Left ventricle myocardium inferior (tissue), 1 donor: Measurements from ENCODE around the gene ARHGAP25. TPM values are rescaled to one million over a fixed set of nuclear protein-coding genes. Genes with fewer than 3 reads are reported as not detected.

Experiments
- DNase-seq: peaks from one replicate; pipeline ENCODE4 v3.0.0-alpha.2; 2020
- H3K27ac ChIP-seq: fragments of 200-600 bp; replicated peaks from 2 replicates; pipeline ENCODE4 v1.8.0; 2021
- H3K27me3 ChIP-seq: fragments of 200-600 bp; 2 replicates; pipeline ENCODE4 v1.8.0; 2021; ENCODE audit warnings: low read depth
- H3K36me3 ChIP-seq: fragments of 200-600 bp; 2 replicates; pipeline ENCODE4 v1.8.0; 2021
- H3K4me1 ChIP-seq: fragments of 200-600 bp; 2 replicates; pipeline ENCODE4 v1.8.0; 2021
- H3K4me3 ChIP-seq: fragments of 200-600 bp; 2 replicates; pipeline ENCODE4 v1.8.0; 2021; ENCODE audit warnings: mild to moderate bottlenecking, moderate library complexity
- H3K9me3 ChIP-seq: fragments of 200-600 bp; replicated peaks from 2 replicates; pipeline ENCODE4 v1.8.0; 2021
- CTCF ChIP-seq: fragments of 200-600 bp; IDR thresholded peaks from 2 replicates; pipeline ENCODE4 v1.8.0; 2021; ENCODE audit warnings: antibody characterized with exemption, mild to moderate bottlenecking, borderline replicate concordance
- intact Hi-C: fragments of 100-400 bp; cut with micrococcal nuclease; formaldehyde crosslinking; loops from one replicate; pipeline ENCODE4 v1.11.0; 2022
- total RNA-seq: library from RNA; stranded (reverse); fragmentation: NEBNext Ultra II Directional; extraction: Animal tissue kit (Norgen Biotek cat#: 25700); gene quantifications from one replicate; pipeline ENCODE4 v1.2.1, GENCODE V29; 2021
- donor health status: DM: no; HTN: yes; CAD: no; lungs with severe emphysema.

The ARHGAP25 gene
- total RNA-seq, 1 donor from 2014 or later = 5.3 TPM

GRCh38 chr2:68861330-68861729 is 126.7 kb downstream of the ARHGAP25 start:
- intact Hi-C loops = no loop called here
- H3K27me3 ChIP-seq = peaks cover 97% of the 10 kb centered on the region
- no peak overlapping the region for H3K4me3 ChIP-seq
- no peaks in the 10 kb centered on the region for H3K36me3 ChIP-seq
- no peak for DNase-seq
- no peak overlapping the region for H3K27ac ChIP-seq
- no peak for TF ChIP-seq CTCF
- no peaks in the 10 kb centered on the region for H3K9me3 ChIP-seq
- H3K4me1 ChIP-seq = peaks cover 3% of the 10 kb centered on the region

- Histone ChIP-seq H3K27ac (no peak overlapping the region), H3K36me3 (no peaks in the 10 kb centered on the region), H3K4me3 (no peak overlapping the region), H3K9me3 (no peaks in the 10 kb centered on the region), H3K4me1 (peaks cover 3% of the 10 kb centered on the region), H3K27me3 (peaks cover 97% of the 10 kb centered on the region)
- no peak for TF ChIP-seq CTCF
- intact Hi-C loops = no loop called here
- DNase-seq = no peak
Measured at GRCh38 chr2:68862889-68863288, 128.3 kb downstream of the ARHGAP25 start.

- intact Hi-C loops = no loop called here
Measured at GRCh38 chr2:68863996-68864395, 129.4 kb downstream of the ARHGAP25 start.

GRCh38 chr2:68865108-68865507 is 130.5 kb downstream of the ARHGAP25 start:
- intact Hi-C loops = no loop called here
- DNase-seq = no peak
- Histone ChIP-seq H3K4me1 (peaks cover 3% of the 10 kb centered on the region), H3K36me3 (no peaks in the 10 kb centered on the region), H3K27me3 (peaks cover 97% of the 10 kb centered on the region), H3K9me3 (no peaks in the 10 kb centered on the region), H3K4me3 (no peak overlapping the region), H3K27ac (no peak overlapping the region)
- no peak for TF ChIP-seq CTCF

More at GRCh38 chr2:68863996-68864395, 129.4 kb downstream of the ARHGAP25 start:
- Histone ChIP-seq H3K9me3 (no peaks in the 10 kb centered on the region), H3K36me3 (no peaks in the 10 kb centered on the region), H3K27ac (no peak overlapping the region), H3K4me3 (no peak overlapping the region), H3K4me1 (peaks cover 3% of the 10 kb centered on the region), H3K27me3 (peaks cover 97% of the 10 kb centered on the region)
- DNase-seq = no peak
- no peak for TF ChIP-seq CTCF

GRCh38 chr2:68870215-68870614 is 135.6 kb downstream of the ARHGAP25 start:
- H3K4me3 ChIP-seq = no peak overlapping the region
- H3K27me3 ChIP-seq = peaks cover 100% of the 10 kb centered on the region
- H3K36me3 ChIP-seq = no peaks in the 10 kb centered on the region
- no peak for TF ChIP-seq CTCF
- H3K4me1 ChIP-seq = no peaks in the 10 kb centered on the region
- H3K9me3 ChIP-seq = no peaks in the 10 kb centered on the region
- DNase-seq = no peak
- H3K27ac ChIP-seq = no peak overlapping the region
- intact Hi-C loops = no loop called here
